DMS114 treated with DMSO at 0.1 percent for 48 hours (cell line): ENCODE results near the gene METTL5.
"Not testable (repeated sequence)": the region's sequence is repeated elsewhere in the genome, so short reads cannot be mapped to it uniquely, and the experiment has no call there.

Experiments
- DNase-seq: peaks from one replicate; lab custom pipeline; 2025; ENCODE audit not compliant: unreplicated experiment; lab: John Stamatoyannopoulos, UW

The METTL5 gene

GRCh38 chr2:169834401-169834800 is 9.7 kb upstream of the METTL5 start:
- DNase-seq = no peak

- DNase-seq = peak; percentile 34
These were observed 3.6 kb upstream of the METTL5 start for GRCh38 chr2:169828141-169828811.

- DNase-seq = peak; percentile 76
These were observed 2.8 kb upstream of the METTL5 start, which contains the start of gene UBR3 for GRCh38 chr2:169827272-169828140. Gene UBR3 (plus strand): TSS chr2:169827454. CDS start chr2:169827508, 54 bp downstream.

GRCh38 chr2:169823996-169824372 is 721 bp downstream of the METTL5 start:
- DNase-seq = no peak

GRCh38 chr2:169822785-169823392 is 1.8 kb downstream of the METTL5 start:
- no peak for DNase-seq

- no peak for DNase-seq
These were observed 2.7 kb downstream of the METTL5 start for GRCh38 chr2:169822036-169822435.

- DNase-seq = not testable (repeated sequence)
These were observed 4.6 kb downstream of the METTL5 start for GRCh38 chr2:169820101-169820500.

- DNase-seq = no peak
These were observed 5.6 kb downstream of the METTL5 start for GRCh38 chr2:169819106-169819505.

- no peak for DNase-seq
These were observed 6.5 kb downstream of the METTL5 start for GRCh38 chr2:169818241-169818640.

GRCh38 chr2:169817369-169817768 is 7.3 kb downstream of the METTL5 start:
- DNase-seq = not testable (repeated sequence)

- not testable (repeated sequence) for DNase-seq
These were observed 7.7 kb downstream of the METTL5 start for GRCh38 chr2:169816961-169817360.

GRCh38 chr2:169815849-169816248 is 8.9 kb downstream of the METTL5 start:
- DNase-seq = no peak

GRCh38 chr2:169808221-169808620 is 16.5 kb downstream of the METTL5 start:
- no peak for DNase-seq

GRCh38 chr2:169806586-169806985 is 18.1 kb downstream of the METTL5 start:
- no peak for DNase-seq

GRCh38 chr2:169803480-169803879 is 21.2 kb downstream of the METTL5 start:
- no peak for DNase-seq

GRCh38 chr2:169798718-169799592 is 25.8 kb downstream of the METTL5 start, which contains the start of gene SSB:
Gene SSB (plus strand): TSS chr2:169798871. CDS start chr2:169800961, 2,090 bp downstream.
- peak; percentile 65 for DNase-seq

- DNase-seq = no peak
These were observed 26.3 kb downstream of the METTL5 start for GRCh38 chr2:169798397-169798717.

- DNase-seq = no peak
These were observed 27.1 kb downstream of the METTL5 start for GRCh38 chr2:169797601-169798000.

GRCh38 chr2:169796441-169796840 is 28.3 kb downstream of the METTL5 start:
- no peak for DNase-seq

- DNase-seq = no peak
These were observed 29.5 kb downstream of the METTL5 start for GRCh38 chr2:169795181-169795580.

- no peak for DNase-seq
These were observed 34.1 kb downstream of the METTL5 start for GRCh38 chr2:169790581-169790980.
